GM21367 (cell line): ENCODE measurements around the gene PTPRG.

Source experiments
- ATAC-seq: cut with Tn5 transposase; IDR thresholded peaks from one replicate; pipeline ENCODE4 v1.9.1; 2021; ENCODE audit not compliant: unreplicated experiment

The PTPRG gene

GRCh38 chr3:62201438-62202035, 640.2 kb downstream of the PTPRG start:
- no peak for ATAC-seq

GRCh38 chr3:62203152-62203551, 641.8 kb downstream of the PTPRG start:
- no peak for ATAC-seq

GRCh38 chr3:62203561-62203960, 642.2 kb downstream of the PTPRG start:
- no peak for ATAC-seq

- no peak for ATAC-seq
These were observed 645.8 kb downstream of the PTPRG start for GRCh38 chr3:62207197-62207596.

- ATAC-seq: no peak
These were observed 647.0 kb downstream of the PTPRG start for GRCh38 chr3:62208385-62208784.

- ATAC-seq: no peak
These were observed 647.7 kb downstream of the PTPRG start for GRCh38 chr3:62209101-62209500.

- ATAC-seq: no peak
These were observed 648.6 kb downstream of the PTPRG start for GRCh38 chr3:62210011-62210410.

- no peak for ATAC-seq
These were observed 650.5 kb downstream of the PTPRG start for GRCh38 chr3:62211675-62212429.

- ATAC-seq: no peak
These were observed 653.5 kb downstream of the PTPRG start for GRCh38 chr3:62214850-62215249.

GRCh38 chr3:62220616-62221015, 659.2 kb downstream of the PTPRG start:
- ATAC-seq: no peak

- ATAC-seq: no peak
These were observed 663.7 kb downstream of the PTPRG start for GRCh38 chr3:62225051-62225450.

GRCh38 chr3:62226601-62227339, 665.4 kb downstream of the PTPRG start:
- no peak for ATAC-seq

- no peak for ATAC-seq
These were observed 667.1 kb downstream of the PTPRG start for GRCh38 chr3:62228467-62228866.

GRCh38 chr3:62229211-62229610, 667.8 kb downstream of the PTPRG start:
- ATAC-seq: no peak

GRCh38 chr3:62229908-62230307, 668.5 kb downstream of the PTPRG start:
- ATAC-seq: no peak

GRCh38 chr3:62233065-62233464, 671.7 kb downstream of the PTPRG start:
- ATAC-seq: no peak

- no peak for ATAC-seq
These were observed 674.6 kb downstream of the PTPRG start for GRCh38 chr3:62236016-62236415.

- ATAC-seq: no peak
These were observed 676.0 kb downstream of the PTPRG start for GRCh38 chr3:62237286-62237948.

- ATAC-seq: peak; percentile 83
These were observed 676.6 kb downstream of the PTPRG start for GRCh38 chr3:62238003-62238402.

GRCh38 chr3:62238431-62238830, 677.1 kb downstream of the PTPRG start:
- ATAC-seq: no peak

GRCh38 chr3:62241279-62241678, 679.9 kb downstream of the PTPRG start:
- ATAC-seq: no peak
